ENCODE measurements around the gene ZNF77.
A peak's percentile ranks its signal among the peaks of the same experiment; 100 is the strongest.
"Not testable (repeated sequence)": the region's sequence is repeated elsewhere in the genome, so short reads cannot be mapped to it uniquely, and the experiment has no call there.

ZNF77 gene

DNA sequence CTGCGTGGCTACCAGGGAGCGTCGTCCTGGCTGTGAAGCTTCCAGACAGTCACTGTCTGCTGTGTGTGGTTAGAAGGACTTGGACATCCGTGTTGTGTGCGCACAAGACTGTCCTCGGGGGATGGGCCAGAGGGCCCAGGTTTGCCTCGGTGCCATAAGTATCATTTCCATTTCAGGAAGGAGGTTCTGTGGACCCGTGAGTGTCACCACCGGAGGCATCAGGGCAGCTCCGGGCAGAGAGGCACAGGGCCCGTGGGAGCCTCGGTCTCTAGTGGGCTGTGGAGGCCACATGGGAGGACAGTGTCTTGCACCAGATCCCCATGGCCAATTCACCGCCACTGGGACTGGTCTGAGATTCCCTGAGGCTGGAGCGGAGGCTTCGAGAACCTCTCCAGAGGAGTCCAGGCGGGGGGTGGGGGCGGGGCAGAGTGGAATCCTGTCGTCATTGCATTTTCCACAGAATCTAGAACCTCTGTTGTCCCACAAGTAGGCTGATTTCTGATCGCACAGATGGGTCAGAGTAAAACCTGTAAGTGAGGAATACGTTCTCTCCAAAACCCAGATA lies 38.1 kb downstream of the ZNF77 start:
- no peak for DNase-seq

GRCh38 chr19:2905918-2906519 lies 38.8 kb downstream of the ZNF77 start:
- DNase-seq = no peak

GRCh38 chr19:2903326-2903725 lies 41.4 kb downstream of the ZNF77 start:
- DNase-seq = not testable (repeated sequence)

- DNase-seq = no peak
Observed at GRCh38 chr19:2902590-2903218, 42.1 kb downstream of the ZNF77 start.

DNA sequence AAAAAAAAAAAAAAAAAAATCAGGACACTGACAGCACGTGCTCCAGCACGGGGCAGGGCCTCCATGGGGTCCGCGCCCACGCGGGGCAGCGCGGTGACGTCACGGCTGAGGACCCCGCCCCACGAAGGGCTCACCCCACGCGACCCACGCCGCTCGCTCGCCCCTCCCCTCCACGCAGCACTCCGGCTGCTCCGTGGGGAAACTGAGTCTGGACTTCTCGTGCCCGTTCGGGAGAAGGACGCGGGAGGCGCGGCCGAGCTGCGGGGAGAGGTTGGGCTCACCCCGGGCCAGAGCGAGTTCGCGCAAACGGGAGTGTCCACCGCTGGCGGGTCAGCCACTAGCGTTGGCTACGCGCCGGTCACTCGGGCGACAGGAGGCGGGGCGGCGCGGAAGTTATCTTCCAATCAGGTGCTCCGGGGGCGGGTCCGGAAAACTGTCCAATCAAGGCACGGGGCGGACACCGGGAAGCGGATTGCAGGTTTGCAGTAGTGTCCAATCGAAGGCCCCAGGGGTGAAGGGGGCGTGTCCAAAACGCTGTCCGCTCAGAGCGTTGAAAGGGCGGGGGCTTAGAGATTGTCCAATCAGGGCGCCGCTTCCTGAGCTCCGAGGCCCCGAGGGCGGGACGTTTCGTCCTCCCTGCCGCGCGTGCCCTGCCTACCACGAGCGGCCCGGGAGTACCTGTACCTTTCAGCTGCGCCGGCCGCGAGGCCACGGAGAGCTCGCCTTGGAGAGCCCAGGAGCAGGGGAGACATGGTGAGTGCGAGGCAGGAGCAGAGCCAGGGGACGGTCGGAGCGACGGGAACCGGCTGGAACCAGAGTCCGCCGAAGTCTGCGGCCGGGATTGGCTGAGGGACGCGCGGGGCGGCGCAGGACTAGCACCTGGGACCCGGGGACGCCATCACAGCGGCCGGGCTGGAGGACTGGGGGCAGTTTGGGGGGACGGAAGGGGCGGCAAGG lies 44.2 kb downstream of the ZNF77 start, which contains the start of gene ZNF57:
ZNF57 (plus strand) TSS at position 633 of the 957 bp plus-strand sequence; CDS start at position 751, 118 bp downstream.
- DNase-seq = peak; percentile 100

GRCh38 chr19:2896694-2897093 lies 48.1 kb downstream of the ZNF77 start:
- DNase-seq = no peak

GRCh38 chr19:2890531-2890930 lies 54.2 kb downstream of the ZNF77 start:
- DNase-seq = not testable (repeated sequence)

DNA sequence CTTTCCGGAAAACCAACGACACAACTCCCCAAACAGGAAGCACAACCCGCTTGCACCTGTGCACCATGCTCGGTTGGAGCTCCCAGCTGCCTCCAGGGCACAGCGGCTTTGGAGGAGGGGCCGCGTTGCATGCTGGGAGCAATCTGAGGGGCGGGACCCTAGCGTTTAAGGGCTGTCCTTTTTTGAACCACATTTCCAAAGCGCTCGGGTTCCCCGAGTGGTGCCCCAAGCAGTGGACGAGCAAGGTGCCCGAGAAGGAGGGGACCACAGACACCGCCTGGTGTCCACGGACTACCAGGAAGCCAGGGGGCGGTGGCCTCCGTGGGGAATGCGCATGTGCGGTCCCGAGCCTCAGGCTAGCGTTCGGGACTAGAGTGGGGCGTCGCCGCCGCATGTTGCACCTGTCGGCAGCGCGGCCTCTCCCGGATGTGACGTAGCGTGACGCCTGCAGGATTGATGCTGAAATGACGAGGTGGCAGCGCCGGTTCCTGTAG lies 56.0 kb downstream of the ZNF77 start:
- no peak for DNase-seq

GRCh38 chr19:2887391-2887914 lies 57.3 kb downstream of the ZNF77 start:
- DNase-seq = peak; percentile 59

DNA sequence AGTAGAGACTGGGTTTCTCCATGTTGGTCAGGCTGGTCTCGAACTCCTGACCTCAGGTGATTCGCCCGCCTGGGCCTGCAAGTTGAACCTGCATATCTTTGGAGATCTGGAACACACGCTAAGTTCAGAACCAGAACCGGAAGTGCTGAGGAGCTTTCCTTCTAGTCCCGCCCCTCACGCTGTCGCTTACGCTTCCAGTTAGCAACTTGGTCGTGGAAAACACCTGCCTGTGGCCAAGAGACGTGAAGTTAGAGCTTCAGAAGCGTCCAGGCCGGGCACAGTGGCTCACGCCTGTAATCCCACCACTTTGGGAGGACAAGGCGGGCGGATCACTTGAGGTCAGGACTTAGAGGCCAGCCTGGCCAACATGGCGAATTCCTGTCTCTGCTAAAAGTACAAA lies 59.0 kb downstream of the ZNF77 start:
- no peak for DNase-seq

- no peak for DNase-seq
Observed at GRCh38 chr19:2883686-2884439, 60.9 kb downstream of the ZNF77 start.
